Left colon (tissue), 2 donors: ENCODE measurements around the gene SNAI1. TPM values are rescaled to one million over a fixed set of nuclear protein-coding genes. Genes with fewer than 3 reads are reported as not detected.
A peak's percentile ranks its signal among the peaks of the same experiment; 100 is the strongest.
"Not testable (repeated sequence)": the region's sequence is repeated elsewhere in the genome, so short reads cannot be mapped to it uniquely, and the experiment has no call there.

Source experiments
- ATAC-seq: fragments of 200-7000 bp; cut with Tn5 transposase; one replicate; pipeline ENCODE4 v1.9.1; 2020; ENCODE audit warnings: mild to moderate bottlenecking, moderate library complexity
- DNase-seq, 2 donors: peaks; one replicate each; pipeline ENCODE4 v3.0.0-alpha.2; 2020
- intact Hi-C, 2 donors: fragments of 100-400 bp; cut with DNase I in 1 of 2; cut with micrococcal nuclease in 1 of 2; formaldehyde crosslinking; loops; one replicate each; pipeline versions ENCODE4 v1.11.2 to v1.14.0; 2022; cut with DNase I, micrococcal nuclease
- total RNA-seq, 2 donors: library from RNA; stranded (reverse); fragmentation: NEBNext Ultra II Directional; extraction: Animal tissue kit (Norgen Biotek cat#: 25700); gene quantifications; one replicate each; pipeline ENCODE4 v1.2.1, GENCODE V29; 2021
- donor health status: DM: no; HTN: no; CAD: no.
- donor health status: DM: yes; HTN: yes; CAD: no.

SNAI1 gene
- total RNA-seq, 2 donors from 2014 or later, result 0.25 to 0.46 TPM

GRCh38 chr20:49983123-49983847, 505 bp downstream of the SNAI1 start:
- ATAC-seq (no peak), DNase-seq (no peak)
- intact Hi-C loops, result loop anchor here in 1 of 2 donors (2.0 kb wide), 1 partner anchor 88 kb away; no protein-coding TSS in a partner anchor

GRCh38 chr20:49983848-49984408, 1.1 kb downstream of the SNAI1 start:
- no peak for ATAC-seq
- intact Hi-C loops, result loop anchor here in 1 of 2 donors (2.0 kb wide), 1 partner anchor 87 kb away; no protein-coding TSS in a partner anchor
- no peak for DNase-seq

DNA sequence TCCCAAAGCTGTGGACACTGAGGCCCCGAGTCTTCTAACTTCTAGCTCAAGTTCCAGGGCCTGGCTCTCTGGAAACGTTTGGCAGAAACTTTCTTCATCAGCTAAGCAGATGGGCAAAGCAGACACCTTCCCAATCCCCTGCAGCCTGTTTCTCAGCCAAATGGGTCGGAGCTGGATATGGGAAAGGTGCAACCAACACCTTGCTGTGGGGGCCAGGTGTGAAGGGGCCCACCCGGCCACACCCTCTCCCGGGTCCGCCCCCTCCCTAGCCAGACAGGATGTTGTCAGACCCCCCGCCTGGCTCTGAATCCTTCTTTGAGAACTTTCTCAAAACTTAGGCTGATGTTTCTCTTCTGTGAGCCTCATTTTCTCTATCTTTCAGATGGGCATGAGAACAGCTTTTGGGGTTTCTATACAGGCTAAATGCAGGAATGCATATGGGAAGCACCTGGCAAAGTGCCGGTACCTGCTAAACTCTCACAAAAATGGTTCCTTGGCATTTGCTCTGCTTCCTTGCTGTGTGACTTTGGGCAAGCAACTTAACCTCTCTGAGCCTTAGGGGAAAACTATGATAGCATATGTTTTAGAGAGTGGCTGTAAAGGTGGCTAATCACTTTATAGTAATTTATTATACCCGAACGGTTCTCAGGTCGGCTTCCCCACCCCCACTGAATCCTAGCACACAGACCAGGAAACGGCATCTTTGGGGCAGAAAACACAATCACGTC, 1.8 kb downstream of the SNAI1 start:
- no peak for ATAC-seq
- no peak for DNase-seq
- intact Hi-C loops, result no loop called here

DNA sequence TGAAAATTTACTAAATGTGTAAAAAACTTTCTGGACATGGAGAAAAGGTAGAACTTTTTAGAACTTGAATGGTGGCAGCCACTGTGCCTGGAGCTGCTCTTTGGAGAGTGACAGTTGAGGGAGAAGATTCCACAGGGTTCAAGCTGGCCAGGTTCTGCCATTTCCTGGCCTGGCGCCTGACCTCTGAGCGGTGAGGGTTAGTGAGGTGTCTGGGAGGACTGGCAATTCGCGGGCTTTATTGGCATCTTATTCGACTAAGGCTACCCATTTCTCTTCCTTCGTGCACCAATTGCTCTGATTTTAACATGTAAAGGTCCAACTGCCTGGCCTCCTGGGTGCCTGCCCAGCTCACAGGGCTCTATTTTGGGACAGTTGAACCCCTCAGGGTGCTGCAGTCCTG, 2.4 kb downstream of the SNAI1 start:
- DNase-seq, result no peak
- intact Hi-C loops, result no loop called here
- no peak for ATAC-seq

- intact Hi-C loops, result no loop called here
- DNase-seq, result no peak
- ATAC-seq, result no peak
Observed at GRCh38 chr20:49985617-49986016, 2.8 kb downstream of the SNAI1 start.

GRCh38 chr20:49986049-49986448, 3.3 kb downstream of the SNAI1 start:
- DNase-seq (no peak), ATAC-seq (no peak)
- intact Hi-C loops, result no loop called here

- ATAC-seq (no peak), DNase-seq (no peak)
- intact Hi-C loops, result no loop called here
Observed at GRCh38 chr20:49987015-49987867, 4.5 kb downstream of the SNAI1 start.

DNA sequence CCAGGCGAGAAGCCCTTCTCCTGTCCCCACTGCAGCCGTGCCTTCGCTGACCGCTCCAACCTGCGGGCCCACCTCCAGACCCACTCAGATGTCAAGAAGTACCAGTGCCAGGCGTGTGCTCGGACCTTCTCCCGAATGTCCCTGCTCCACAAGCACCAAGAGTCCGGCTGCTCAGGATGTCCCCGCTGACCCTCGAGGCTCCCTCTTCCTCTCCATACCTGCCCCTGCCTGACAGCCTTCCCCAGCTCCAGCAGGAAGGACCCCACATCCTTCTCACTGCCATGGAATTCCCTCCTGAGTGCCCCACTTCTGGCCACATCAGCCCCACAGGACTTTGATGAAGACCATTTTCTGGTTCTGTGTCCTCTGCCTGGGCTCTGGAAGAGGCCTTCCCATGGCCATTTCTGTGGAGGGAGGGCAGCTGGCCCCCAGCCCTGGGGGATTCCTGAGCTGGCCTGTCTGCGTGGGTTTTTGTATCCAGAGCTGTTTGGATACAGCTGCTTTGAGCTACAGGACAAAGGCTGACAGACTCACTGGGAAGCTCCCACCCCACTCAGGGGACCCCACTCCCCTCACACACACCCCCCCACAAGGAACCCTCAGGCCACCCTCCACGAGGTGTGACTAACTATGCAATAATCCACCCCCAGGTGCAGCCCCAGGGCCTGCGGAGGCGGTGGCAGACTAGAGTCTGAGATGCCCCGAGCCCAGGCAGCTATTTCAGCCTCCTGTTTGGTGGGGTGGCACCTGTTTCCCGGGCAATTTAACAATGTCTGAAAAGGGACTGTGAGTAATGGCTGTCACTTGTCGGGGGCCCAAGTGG, 5.3 kb downstream of the SNAI1 start:
- DNase-seq, result no peak
- no peak for ATAC-seq
- intact Hi-C loops, result no loop called here

- ATAC-seq, result no peak
- no peak for DNase-seq
- intact Hi-C loops, result no loop called here
Observed at GRCh38 chr20:49989234-49990065, 6.7 kb downstream of the SNAI1 start.

DNA sequence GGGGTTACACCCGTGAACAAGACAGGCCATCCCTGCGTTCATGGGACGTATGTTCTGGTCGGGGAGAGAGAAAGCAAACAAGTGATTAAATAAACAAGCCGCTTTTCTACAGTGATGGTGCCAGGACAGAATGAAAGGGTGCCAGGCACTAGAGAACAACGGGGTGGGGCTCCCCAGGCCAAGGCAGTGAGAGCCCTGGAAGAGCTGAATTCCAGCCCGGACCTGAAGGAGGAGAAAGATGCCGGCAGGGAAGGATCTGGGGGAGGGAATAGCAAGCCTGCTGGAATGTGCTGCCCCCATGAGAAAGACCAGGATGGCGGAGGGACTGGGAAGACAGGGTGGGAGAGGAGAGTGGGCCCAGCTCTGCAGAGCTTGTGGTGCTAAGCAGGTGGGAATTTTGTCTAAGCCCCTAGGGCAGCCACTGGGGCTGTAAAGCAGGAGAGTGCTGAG, 7.5 kb downstream of the SNAI1 start:
- ATAC-seq (peak; percentile 25), DNase-seq (no peak)
- intact Hi-C loops, result no loop called here

DNA sequence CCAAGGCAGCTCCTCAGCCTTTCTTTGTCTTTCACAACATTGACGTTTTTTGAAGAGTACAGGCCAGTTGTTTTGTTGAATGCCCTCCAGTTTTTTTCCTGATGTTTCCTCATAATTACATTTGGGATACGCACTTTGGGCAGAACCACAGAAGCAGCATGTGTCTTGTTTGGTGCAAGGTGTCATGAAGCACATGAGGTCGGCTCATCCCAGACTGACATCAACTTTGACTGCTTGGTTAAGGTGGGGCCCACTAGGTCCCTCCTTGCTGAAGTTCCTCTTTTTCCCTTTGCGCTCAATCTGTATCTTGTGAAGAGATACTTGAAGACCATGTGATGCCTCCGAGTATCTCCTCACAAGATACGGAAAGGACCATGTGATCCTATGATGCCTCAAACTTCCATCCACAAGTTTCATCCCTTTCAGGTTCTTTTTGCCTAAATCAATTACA, 10.5 kb downstream of the SNAI1 start:
- intact Hi-C loops, result no loop called here
- ATAC-seq (no peak), DNase-seq (no peak)

GRCh38 chr20:49995586-49995985, 12.8 kb downstream of the SNAI1 start:
- intact Hi-C loops, result no loop called here
- ATAC-seq, result no peak

GRCh38 chr20:49998478-49999188, 15.9 kb downstream of the SNAI1 start:
- ATAC-seq, intact Hi-C loops: not testable (repeated sequence)

More at GRCh38 chr20:49995586-49995985, 12.8 kb downstream of the SNAI1 start:
- no peak for DNase-seq

GRCh38 chr20:49999329-49999728, 16.5 kb downstream of the SNAI1 start:
- DNase-seq (no peak), ATAC-seq (no peak)
- intact Hi-C loops, result no loop called here

More at GRCh38 chr20:49998478-49999188, 15.9 kb downstream of the SNAI1 start:
- not testable (repeated sequence) for DNase-seq

DNA sequence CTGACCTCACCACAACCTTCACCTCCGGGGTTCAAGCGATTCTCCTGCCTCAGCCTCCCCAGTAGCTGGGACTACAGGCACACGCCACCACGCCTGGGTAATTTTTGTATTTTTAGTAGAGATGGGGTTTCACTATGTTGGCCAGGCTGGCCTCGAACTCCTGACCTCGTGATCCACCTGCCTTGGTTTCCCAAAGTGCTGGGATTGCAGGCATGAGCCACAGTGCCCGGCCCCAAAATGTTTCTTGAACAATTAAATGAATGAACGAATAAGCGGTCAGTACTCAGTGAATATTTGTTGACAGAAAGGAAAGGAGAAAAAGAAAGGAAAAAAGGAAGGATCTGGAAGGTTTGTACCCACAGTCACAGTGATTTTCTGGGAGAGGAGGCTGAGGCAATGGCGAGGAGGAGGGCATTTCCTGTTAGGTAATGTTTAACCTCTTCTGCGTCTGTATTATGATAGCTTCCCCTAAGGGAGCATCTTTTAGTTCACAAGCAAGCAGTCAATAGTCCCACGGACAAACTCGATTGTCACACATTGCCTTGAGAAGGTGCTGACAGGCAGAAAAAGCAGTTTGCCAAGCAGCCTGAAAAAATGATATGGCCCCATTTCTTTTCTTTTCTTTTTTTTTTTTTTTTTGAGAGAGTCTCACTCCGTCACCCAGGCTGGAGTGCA, 17.9 kb downstream of the SNAI1 start:
- ATAC-seq, DNase-seq, intact Hi-C loops: not testable (repeated sequence)

GRCh38 chr20:50001784-50002311, 19.1 kb downstream of the SNAI1 start:
- DNase-seq, result no peak
- intact Hi-C loops, result no loop called here
- no peak for ATAC-seq
